HepG2 (cell line): ENCODE data around the gene ZFYVE26. TPM values are rescaled to one million over a fixed set of nuclear protein-coding genes. Genes with fewer than 3 reads are reported as not detected.

ENCODE experiments used
- ATF1 ChIP-seq: IDR thresholded peaks from 2 replicates; pipeline ENCODE4 v1.6.1; 2016; ENCODE audit warnings: mild to moderate bottlenecking, control low read depth
- BRCA1 ChIP-seq: sonication (generic); formaldehyde crosslinking; IDR thresholded peaks from 2 replicates; pipeline ENCODE4 v1.4.0; 2020; ENCODE audit warnings: missing genetic modification reagents
- FOXJ3 ChIP-seq: sonication (generic); formaldehyde crosslinking; IDR thresholded peaks from 2 replicates; pipeline ENCODE4 v1.4.0; 2020; ENCODE audit warnings: missing genetic modification reagents, mild to moderate bottlenecking, borderline replicate concordance
- KDM5B ChIP-seq: sonication (generic); formaldehyde crosslinking; IDR thresholded peaks from 2 replicates; pipeline ENCODE4 v1.4.0; 2020; ENCODE audit warnings: missing genetic modification reagents, mild to moderate bottlenecking, borderline replicate concordance
- MIER2 ChIP-seq: IDR thresholded peaks from 2 replicates; pipeline ENCODE4 v1.6.1; 2016; ENCODE audit warnings: missing biosample characterization, missing genetic modification reagents
- MIXL1 ChIP-seq: IDR thresholded peaks from 2 replicates; pipeline ENCODE4 v1.6.1; 2016
- MZF1 ChIP-seq: sonication (generic); formaldehyde crosslinking; IDR thresholded peaks from 2 replicates; pipeline ENCODE4 v1.8.1; 2023; ENCODE audit warnings: mild to moderate bottlenecking, missing genetic modification reagents, borderline replicate concordance
- RFX1 ChIP-seq: fragments of 450-650 bp; IDR thresholded peaks from 2 replicates; pipeline ENCODE4 v1.6.1; 2017
- YEATS2 ChIP-seq: sonication (generic); formaldehyde crosslinking; IDR thresholded peaks from 2 replicates; pipeline ENCODE4 v1.4.0; 2020; ENCODE audit warnings: missing genetic modification reagents, borderline replicate concordance
- ZBED4 ChIP-seq: sonication (generic); formaldehyde crosslinking; IDR thresholded peaks from 2 replicates; pipeline ENCODE4 v1.4.0; 2020; ENCODE audit warnings: missing genetic modification reagents, borderline replicate concordance
- ZBTB38 ChIP-seq: sonication (generic); formaldehyde crosslinking; IDR thresholded peaks from 2 replicates; pipeline ENCODE4 v1.5.1; 2020; ENCODE audit warnings: mild to moderate bottlenecking, missing genetic modification reagents
- ZBTB4 ChIP-seq: sonication (generic); formaldehyde crosslinking; IDR thresholded peaks from 2 replicates; pipeline ENCODE4 v1.4.0; 2020; ENCODE audit warnings: missing genetic modification reagents, mild to moderate bottlenecking, borderline replicate concordance
- ZNF142 ChIP-seq: sonication (generic); formaldehyde crosslinking; IDR thresholded peaks from 2 replicates; pipeline ENCODE4 v1.4.0; 2020; ENCODE audit warnings: missing genetic modification reagents
- ZNF761 ChIP-seq: sonication (generic); formaldehyde crosslinking; conservative IDR thresholded peaks from 2 replicates; pipeline ENCODE4 v1.4.0; 2020; ENCODE audit warnings: mild to moderate bottlenecking, missing genetic modification reagents
- ZNF776 ChIP-seq: sonication (generic); formaldehyde crosslinking; IDR thresholded peaks from 2 replicates; pipeline ENCODE4 v1.4.0; 2020; ENCODE audit warnings: mild to moderate bottlenecking, missing genetic modification reagents
- polyA plus RNA-seq, 8 experiments: library from polyadenylated mRNA; depleted of rRNA in 3 of 8; stranded (reverse) in 7 of 8; unstranded in 1 of 8; fragments of >200 nt; fragmentation: Illumina TruSeq in 4 of 8; extraction: Trizol in 4 of 8; gene quantifications; 2 replicates each; pipeline versions ENCODE4 v1.2.1 to v1.2.3, GENCODE V29; 2011 to 2016; ENCODE audit warnings: low read depth in 4 of 8, missing spikeins in 1 of 8, mixed read lengths in 1 of 8; ENCODE audit not compliant: insufficient read depth in 1 of 8
- total RNA-seq, 5 experiments: library from RNA; depleted of rRNA; stranded (reverse); fragments of >200 nt; fragmentation: Illumina TruSeq; extraction: Trizol; gene quantifications; 2 replicates each; pipeline ENCODE4 v1.2.3, GENCODE V29; 2016; ENCODE audit warnings: low read depth in 1 of 5

The ZFYVE26 gene
- total and polyA plus RNA-seq, 2 of the 13 experiments (the other 11 are each of a cell fraction or from before 2014, with no cell fraction given) = 13.6 to 16.4 TPM

- TF ChIP-seq ZBED4 (CRISPR knock-in tag) = peak; percentile 79
- peak; percentile 54; the same call in 1 of the 2 replicates for TF ChIP-seq ATF1
- no peak for TF ChIP-seq BRCA1 (CRISPR knock-in tag)
- TF ChIP-seq ZNF761 (CRISPR knock-in tag) = no peak
- TF ChIP-seq ZBTB38 (CRISPR knock-in tag) = no peak
- TF ChIP-seq KDM5B (CRISPR knock-in tag) = no peak
- TF ChIP-seq YEATS2 (CRISPR knock-in tag) = no peak
- TF ChIP-seq ZBTB4 (CRISPR knock-in tag) = no peak
- no peak for TF ChIP-seq MZF1
- TF ChIP-seq FOXJ3 (CRISPR knock-in tag) = peak; percentile 60; the same call in 1 of the 2 replicates
- no peak for TF ChIP-seq ZNF142
- TF ChIP-seq MIER2 = no peak; the same call in 1 of the 2 replicates
- no peak for TF ChIP-seq ZNF776 (CRISPR knock-in tag)
- TF ChIP-seq RFX1 = no peak
- TF ChIP-seq MIXL1 (CRISPR knock-in tag) = peak; percentile 38; the same call in 1 of the 2 replicates
These were observed 77.5 kb downstream of the ZFYVE26 start (continued) for GRCh38 chr14:67738740-67739504.
